HG02970 (cell line): ENCODE data around the gene CD44.
A peak's percentile ranks its signal among the peaks of the same experiment; 100 is the strongest.

Experiments
- ATAC-seq: cut with Tn5 transposase; IDR thresholded peaks from one replicate; pipeline ENCODE4 v1.9.1; 2021; ENCODE audit warnings: mild to moderate bottlenecking, moderate library complexity, moderate number of reproducible peaks; ENCODE audit not compliant: unreplicated experiment, low FRiP score

Gene CD44

DNA sequence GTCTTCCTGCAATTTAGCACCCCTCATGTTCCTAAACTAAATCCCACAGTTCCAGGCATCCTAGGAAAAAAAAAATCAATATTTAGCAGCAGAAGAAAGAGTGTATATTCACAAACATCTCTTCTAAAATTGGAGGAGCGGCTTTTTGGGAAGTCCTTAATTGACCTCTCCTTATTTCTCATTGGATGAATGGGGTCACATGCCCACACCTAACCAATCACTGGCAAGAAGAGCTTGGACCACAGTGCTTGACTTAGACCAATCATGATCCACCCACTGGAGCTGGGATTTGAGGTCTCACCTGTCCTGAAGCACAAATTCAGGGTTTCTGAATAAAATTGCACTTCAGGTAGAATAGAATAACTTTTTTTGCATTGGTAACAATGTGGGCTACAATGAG lies 16.0 kb downstream of the CD44 start:
- no peak for ATAC-seq

DNA sequence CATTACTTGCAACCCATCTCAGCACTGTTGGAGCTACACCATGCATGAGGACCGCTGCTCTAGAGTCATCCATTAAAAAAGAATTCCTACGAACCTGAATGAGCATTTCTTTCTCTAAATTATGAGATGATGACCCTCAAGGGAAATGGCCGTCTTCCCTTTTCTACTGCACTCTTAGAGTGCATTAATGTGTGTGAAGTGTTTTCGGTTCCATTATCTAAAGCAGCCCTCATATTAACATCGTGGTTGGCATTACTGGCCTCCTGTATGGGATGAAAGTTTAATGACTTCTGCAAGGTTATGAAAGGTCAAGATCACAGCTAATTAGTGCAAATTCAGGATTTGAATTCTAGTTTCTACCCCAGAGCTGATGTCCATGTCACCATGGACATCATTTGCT lies 16.7 kb downstream of the CD44 start:
- no peak for ATAC-seq

DNA sequence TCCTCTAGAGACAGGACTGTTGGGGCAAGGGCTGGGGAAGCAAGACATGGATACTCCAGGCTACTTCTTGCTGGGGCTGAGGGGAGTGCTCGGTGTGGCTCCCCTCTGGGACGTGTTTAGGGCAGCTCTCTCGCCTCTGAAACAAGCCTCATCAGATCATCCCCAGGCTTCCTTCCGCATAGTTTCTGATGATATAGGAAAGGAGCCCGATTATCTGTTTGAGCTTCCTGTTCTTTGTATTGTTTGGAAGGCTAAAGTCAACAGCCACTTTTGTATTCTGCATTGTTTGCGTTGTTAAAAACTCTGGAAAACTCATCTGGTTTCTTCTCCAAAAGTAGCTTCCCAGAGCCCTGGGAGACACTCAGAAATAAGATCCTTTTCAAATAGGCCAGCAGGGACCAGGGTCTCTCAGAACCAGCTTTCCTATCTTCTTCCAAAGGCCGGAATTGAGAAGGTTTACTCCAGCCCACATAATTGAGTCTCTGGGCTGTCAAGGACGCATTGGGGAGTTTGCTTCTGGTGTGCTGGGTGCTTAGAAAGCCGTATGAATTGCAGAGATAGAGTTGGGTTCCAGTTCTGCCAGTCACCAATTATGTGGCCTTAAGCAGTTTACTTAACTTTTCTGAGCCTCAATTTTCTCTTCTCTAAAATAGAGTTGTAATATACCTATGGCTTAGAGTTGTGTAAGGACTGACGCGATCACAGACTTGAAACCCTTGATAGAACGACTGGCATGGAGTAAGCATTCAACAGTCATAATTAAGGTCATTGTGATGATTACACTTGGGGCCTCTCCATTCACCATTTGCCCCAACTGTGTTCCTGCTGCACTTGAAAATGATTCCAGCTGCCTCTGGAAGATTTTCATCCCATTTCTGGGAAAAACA lies 19.1 kb downstream of the CD44 start:
- no peak for ATAC-seq

DNA sequence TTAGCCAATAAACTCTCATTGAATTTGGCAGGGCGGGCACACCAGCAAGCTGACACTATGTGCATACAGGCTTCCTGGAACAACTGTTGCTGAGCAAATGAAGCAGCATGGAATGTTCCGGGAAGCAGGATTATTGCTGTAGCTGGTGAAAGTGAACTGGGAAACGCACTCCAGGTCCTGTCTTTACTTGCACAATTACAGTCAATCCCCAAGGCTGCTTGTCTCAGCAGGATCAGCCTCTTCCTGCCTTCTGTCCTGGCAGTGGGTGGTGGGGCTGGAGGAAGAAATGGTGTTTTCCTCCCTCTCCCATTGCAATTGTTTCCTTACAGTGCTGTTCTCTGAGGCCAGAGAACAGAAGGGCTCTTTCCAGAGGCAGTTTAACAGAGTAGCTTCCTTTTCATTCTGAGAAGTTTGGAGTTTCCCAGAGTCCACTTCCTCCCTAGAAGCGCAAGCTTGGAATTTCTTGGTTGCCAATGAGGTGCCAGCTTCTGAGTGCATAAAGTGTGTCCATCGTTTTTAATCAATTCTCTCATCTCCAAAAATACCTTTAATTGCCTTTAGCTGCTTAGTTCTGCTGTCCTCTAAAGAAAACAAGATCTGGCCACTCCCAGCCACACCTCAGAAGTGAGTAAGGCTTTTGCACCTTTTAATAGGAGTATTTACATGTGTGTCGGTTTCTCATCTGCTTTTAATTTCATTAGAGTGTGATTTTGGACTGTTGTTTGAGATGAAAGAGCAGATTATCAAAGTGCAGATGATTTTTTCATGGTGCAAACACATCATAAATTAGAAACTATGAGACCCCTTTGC lies 19.9 kb downstream of the CD44 start:
- no peak for ATAC-seq

DNA sequence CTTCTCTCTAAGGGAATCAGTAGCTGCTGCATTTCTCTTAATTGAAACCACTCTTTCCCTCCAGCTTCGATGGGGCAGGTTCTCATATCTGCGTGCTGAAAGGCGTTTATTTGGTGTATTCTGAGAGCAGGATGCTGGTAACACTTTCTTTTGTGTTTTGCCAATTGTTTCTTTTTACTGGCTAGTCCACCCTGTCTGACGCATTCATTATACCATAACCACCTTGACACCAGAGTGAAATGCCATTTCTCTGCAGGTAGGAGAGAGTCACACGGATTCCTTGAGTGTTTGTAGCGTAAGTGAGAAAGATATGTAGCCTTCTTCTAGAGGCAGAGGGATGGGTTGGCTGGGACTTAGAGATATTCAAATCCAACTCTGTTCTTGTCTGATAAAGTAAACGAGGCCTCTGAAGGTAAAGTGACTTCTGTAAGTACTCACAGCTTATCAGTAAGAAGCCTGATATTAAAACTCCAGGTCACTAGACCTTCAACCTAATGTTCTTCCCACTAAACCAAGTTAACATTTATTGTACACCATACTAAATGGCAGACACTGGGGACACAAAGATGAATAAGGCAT lies 21.4 kb downstream of the CD44 start:
- ATAC-seq, result no peak

DNA sequence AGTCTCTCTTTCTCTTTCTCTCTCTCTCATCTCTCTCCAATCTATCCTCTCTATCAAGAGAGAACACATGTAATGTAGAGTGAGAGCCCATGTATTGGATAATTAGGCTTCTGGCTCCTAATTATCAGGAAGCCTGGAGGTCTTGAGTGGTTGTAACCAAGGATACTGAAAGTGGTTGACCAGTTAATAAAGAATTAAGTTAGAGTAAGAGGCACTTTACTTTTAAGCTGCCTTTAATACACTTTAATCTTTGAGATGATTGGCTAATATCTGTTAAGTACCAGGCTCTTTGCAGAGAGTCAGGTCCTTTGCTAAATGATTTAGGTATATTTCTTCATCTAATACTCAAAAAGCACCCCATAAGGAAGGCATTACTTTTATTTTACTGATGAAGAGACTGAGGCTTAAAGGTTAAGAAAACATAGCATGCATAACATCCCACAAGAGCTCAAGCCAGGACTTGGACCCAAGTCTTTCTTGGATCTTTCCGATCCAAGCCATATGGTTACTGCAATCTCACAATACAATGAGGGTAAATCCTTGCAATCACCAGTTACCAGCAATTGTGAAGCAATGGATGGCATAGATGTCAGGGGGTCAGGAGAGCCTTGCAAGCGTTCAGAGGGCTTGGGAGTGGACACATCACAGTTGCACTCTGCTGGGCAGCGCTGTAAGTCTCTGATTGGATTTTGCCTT lies 22.1 kb downstream of the CD44 start:
- ATAC-seq, result no peak

DNA sequence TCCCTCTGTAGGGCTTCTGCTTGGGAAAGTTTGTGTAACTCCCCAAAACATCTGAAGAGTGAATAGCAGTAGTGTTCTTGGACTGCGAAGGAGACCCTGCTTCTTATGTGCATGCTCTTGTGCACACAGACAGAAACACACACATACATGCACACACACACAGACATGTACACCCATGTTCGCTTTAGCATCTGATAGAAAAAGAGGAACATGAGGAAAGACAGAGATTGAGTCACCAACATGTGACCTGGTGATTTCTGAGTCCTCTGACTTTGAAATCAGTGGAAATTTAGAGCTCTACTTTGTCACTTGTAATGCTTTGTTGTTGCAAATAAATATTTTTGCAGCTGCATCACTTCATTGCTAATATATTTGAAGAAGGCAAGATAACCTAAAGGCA lies 23.8 kb downstream of the CD44 start:
- no peak for ATAC-seq

DNA sequence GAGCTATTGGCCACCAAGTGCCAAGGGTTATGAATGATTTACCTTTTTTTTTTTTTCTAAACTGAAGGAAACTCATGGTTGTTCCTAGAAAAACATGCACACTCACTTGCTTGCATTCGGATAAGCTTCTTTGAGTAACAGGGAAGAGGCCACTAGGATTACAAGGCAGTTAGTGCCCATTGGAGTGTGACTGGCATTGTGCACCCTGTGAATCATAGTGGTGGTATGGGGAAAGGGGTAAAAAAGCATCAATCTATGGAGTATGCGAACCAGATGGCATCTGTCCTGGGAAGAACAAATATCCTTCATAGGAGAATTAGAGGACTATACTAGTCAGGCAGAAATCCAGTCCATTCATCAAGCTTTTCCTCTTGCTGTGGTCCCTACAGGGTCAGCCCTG lies 24.2 kb downstream of the CD44 start:
- ATAC-seq, result no peak

DNA sequence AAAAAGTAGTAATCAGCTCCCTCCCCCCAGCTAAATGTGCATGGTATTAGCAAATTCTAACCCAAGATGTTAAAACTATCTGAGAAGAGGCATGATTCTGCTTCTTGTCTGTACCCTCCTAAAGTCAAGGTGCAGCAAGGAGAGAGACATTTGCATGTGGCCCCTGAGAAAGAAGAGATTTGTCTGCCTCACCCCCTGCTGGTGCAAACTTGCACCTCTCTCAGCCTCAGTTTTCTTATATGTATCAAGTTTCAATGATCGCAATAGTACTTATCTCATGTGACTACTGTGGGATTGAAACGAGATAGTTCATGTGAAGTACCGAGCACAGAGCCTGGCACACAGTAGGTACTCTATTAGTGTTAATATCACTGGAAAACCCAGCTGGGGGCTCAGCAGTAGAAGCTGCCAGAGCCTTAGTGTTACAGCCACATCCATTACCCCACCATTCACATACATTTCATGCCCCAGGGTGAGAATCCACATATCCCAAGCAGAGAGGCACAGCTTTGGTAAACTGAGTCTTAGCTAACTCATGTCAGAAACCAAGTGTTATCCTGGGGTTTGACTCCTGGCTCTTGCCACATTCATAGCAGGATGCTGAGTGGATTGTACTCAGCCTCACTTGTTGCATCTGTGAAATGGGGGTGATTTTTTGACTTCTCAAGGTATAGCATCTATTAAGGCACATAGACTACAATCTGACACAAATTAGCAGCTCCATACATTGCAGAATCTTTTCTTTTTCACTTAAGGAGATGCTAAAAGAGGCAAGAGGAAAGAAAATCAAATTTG lies 24.9 kb downstream of the CD44 start:
- ATAC-seq, result no peak

DNA sequence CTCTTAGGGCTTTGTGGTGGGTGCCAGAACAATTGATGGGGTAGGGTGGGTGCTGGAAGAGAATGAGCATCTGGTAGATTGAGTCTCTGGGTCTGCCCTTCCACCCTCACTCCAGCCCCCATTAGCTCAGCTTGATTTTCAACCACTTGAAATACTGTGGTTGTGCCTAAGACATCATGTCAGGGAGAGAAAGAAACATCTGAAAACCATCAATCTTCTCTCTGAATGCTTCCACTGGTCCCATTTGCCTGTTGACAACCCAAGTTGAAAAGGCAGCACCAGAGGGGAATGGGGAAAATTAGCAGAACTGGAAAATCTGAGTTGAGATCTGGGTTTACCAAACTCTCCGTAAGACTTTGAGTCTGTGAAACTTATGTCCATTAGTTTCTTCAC lies 26.1 kb downstream of the CD44 start:
- ATAC-seq, result no peak

DNA sequence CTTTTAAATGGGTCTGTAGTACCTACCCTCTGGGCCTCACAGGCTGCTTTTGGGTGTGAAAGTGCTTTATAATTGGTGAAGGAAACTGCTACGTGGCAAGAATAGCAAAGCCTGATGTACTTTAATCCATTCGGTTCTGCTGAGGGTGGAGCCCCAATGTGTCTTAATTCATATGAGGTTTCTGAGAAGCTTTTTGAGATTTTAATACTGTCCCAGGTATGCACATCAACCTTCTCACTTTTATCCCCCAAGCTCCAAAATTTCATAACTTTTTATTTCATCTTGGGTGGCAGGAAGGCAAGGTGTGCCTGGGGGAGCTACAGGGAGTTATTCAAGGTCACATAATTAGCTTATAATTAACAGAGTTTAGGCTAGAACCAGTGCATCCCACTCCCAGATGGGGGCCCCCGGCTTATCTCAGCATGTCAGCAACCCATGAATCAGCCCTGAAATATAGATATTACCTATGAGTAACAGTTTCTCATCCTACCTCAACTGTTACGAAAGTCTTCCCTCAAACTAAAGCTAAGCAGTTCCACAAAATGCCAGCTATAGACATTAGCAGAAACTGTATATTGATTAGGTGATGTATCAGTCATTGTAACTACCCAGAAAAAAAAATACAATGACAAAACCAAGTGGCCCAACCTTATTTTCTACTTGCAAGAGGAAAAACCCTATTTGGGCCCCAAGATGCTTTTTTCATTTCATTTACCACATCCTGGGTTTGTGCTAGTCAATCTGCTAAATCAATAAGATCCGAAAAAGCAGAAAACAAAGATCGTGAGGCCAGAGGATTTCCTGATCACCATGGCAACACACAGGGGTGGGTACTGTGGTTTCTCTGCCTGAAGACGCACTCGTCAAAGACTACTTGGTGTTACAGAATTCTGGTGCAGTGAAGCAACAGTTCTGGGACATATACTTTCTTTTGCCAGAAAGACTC lies 26.7 kb downstream of the CD44 start:
- peak; percentile 70 for ATAC-seq

DNA sequence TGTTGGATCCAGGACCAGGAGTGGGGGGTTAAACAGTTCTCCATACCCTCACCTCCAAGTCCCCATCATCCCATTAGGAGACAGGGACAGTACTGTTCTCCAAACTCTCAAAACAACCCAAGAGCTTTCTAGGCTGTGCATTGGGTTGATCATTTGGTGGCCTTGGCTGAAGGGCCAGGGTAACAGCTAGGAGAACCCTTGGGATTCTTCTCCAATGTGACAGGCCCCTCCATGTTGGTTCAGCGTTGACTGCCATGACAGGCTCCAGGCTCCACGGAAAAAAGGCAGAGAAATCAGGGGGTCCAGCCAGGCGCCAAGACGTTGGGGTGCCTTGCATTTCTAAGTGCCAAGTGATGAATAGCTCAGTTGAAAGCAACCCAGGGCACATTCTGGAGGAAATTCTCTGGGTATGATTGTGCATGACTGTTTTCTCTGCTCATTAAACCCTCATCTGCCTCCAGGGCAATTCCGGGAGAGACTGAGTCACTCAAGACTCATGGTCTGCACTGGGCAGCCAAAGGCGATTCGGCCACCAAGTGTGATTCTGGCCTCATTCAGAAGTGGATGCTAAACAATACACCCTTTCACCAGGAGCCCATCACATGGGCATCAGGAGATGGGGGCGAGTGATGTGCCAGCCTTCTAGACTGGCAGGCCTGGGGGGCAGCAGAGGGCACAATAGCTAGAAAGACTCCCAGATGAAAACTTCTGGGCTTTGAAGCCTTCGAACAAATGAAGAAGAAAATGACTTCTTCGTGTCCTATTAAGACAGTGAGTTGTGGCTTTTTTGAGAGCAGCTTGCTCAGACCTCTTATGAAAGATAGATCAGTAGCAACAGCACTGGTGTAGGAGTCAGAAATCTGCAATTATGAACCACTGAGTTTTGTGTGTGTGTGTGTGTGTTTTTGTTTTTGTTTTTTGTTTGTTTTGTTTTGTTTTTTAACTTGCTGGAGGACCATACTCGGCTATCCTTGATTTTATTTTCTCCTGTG lies 27.7 kb downstream of the CD44 start:
- ATAC-seq, result no peak

DNA sequence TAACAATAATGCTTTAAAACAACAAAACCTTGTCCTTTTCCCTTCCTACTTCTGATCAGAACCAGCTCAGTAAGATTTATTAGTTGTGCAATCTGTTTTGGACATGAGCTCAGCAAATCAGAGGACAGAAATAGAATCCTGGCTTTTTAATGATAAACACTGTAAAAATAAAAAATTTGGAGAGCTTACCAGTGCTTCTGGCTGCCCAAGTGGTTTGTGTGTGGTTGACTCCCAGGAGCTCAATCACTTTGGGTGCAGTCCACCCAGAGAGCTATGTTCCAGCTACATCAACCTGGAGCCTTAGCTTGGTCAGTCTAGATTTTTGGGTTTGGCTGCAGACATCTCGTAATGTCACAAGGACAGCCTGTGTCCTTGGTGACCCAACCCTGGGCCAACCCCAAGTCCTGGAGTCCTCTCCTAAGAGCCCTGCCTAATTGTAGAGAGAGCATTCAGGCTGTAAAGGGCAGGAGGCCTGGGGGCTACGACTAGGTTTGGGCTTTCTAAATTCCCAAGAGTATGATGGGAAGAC lies 28.5 kb downstream of the CD44 start:
- ATAC-seq, result no peak

DNA sequence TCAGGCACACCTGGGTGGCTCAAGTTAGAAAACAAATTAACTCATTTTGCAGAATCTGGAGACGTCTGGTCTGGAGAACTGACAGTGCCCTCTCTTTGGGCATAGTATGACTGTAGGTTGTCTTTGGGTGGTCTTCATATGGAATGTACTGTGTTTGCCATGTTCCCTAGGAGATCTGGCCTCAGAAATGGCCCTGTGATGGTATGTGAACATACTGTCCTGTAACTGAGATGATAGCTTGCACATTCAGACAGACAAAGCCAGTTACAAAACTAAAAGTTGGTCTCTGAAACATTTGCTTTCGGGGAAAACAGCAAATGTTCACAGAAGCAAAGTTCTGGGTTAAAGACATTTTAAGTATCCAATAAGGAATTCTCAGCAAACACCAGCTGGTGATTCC lies 29.7 kb downstream of the CD44 start:
- no peak for ATAC-seq

DNA sequence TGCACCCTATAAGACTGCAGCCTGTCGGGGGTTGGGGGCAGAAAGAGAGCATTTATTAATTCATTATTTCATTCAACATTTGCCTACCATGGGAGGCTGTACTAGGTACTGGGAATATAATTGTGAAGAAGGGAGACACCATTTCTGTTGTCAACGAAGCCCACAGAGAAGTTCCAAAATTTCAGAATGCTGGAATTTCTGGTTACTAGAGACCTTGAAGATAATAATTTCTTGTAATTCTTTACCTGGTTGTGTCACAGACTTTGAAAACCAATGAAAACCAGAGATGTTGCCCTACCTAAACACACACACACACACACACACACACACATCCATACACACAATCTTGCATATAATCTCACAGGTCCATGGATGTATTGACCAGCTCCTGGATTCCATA lies 30.1 kb downstream of the CD44 start:
- ATAC-seq, result no peak

DNA sequence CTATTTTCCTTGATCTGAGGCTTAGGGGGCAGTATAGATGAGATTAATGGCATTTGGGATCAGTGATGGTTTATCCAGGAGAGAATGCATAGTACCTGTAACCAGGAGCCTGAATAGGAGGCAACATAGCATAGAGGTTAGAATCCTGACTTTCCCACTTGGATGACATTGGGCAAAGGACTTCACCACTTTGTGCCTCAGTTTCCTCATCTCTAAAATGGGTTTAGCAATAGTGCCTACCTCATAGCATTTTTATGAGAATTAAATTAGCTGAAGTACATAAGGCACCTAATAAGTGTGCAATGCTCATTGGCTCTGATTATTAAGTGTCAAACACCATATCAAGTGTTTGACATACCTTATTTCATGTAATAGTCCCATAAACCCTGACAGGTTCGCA lies 30.8 kb downstream of the CD44 start:
- no peak for ATAC-seq

DNA sequence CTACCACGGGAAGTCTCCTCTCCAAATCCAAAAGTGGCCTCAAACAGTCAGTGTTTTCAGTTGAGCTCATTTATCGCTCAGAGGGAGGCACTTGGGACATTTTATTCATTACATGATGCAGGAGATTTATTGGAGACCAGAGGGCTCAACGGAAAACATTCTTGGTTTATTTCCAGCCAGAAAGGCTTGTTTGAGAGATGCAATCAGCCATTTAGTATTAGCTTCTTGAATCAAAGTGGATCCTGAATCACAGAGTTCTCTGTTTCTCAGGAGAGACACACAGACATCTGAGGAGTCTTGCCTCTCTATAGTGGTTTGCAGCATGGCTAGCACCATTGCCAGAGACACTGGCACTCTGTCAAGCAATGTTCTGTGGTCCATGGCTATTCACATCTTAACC lies 31.5 kb downstream of the CD44 start:
- ATAC-seq, result no peak

DNA sequence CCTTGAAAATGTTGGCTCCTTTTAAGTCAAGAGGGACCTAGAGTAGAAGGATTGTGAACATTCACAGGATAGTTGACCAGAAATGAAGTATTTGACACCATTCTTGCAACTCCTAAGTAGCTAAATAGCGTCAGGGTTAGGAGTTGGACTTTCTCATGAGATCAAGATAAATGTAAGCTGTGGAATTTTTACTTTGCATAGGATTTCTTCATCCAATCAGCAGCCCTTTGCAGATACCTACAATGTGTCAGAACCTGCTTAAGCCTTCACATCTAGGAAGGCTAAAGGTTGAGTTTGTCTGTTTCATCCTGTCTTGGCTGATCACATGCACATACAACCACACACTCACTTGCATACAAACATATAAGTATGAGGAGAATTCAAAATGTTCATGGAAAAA lies 32.3 kb downstream of the CD44 start:
- ATAC-seq, result no peak
